Activated CD8-positive, alpha-beta memory T cell treated with anti-CD3 and anti-CD28 coated beads for 48 hours (primary cell): ENCODE data around the gene CDH5.

ENCODE experiments used
- DNase-seq, 3 experiments: peaks; one replicate each; pipeline ENCODE4 v3.0.0-alpha.2; 2020; ENCODE audit warnings: low read depth in 2 of 3, low spot score in 2 of 3

Gene CDH5

GRCh38 chr16:66354034-66354909 is 12.2 kb upstream of the CDH5 start:
- no peak for DNase-seq

GRCh38 chr16:66355526-66355925 is 11.0 kb upstream of the CDH5 start:
- no peak for DNase-seq

GRCh38 chr16:66357523-66357928 is 9.0 kb upstream of the CDH5 start:
- no peak for DNase-seq

GRCh38 chr16:66358231-66358630 is 8.3 kb upstream of the CDH5 start:
- no peak for DNase-seq

GRCh38 chr16:66359012-66359411 is 7.5 kb upstream of the CDH5 start:
- no peak for DNase-seq

GRCh38 chr16:66359811-66360608 is 6.5 kb upstream of the CDH5 start:
- DNase-seq = no peak

GRCh38 chr16:66360624-66361324 is 5.7 kb upstream of the CDH5 start:
- DNase-seq = no peak

- no peak for DNase-seq
These were observed 4.8 kb upstream of the CDH5 start for GRCh38 chr16:66361604-66362135.

- no peak for DNase-seq
These were observed 3.2 kb upstream of the CDH5 start for GRCh38 chr16:66363211-66363777.

GRCh38 chr16:66364117-66364958 is 2.2 kb upstream of the CDH5 start:
- no peak for DNase-seq

GRCh38 chr16:66364959-66365306 is 1.6 kb upstream of the CDH5 start:
- no peak for DNase-seq

GRCh38 chr16:66365651-66366050 is 840 bp upstream of the CDH5 start:
- DNase-seq = no peak

GRCh38 chr16:66367968-66368891 is 1.7 kb downstream of the CDH5 start:
- DNase-seq = no peak

GRCh38 chr16:66369055-66369592 is 2.6 kb downstream of the CDH5 start:
- no peak for DNase-seq

- DNase-seq = no peak
These were observed 4.5 kb downstream of the CDH5 start for GRCh38 chr16:66370786-66371684.

GRCh38 chr16:66372078-66372897 is 5.8 kb downstream of the CDH5 start:
- DNase-seq = no peak

- no peak for DNase-seq
These were observed 6.3 kb downstream of the CDH5 start for GRCh38 chr16:66372898-66373155.
